ENCODE data around the gene NR1D2. TPM values are rescaled to one million over a fixed set of nuclear protein-coding genes. Genes with fewer than 3 reads are reported as not detected.

The NR1D2 gene
- total RNA-seq, 4 donors from 2014 or later: 28.2 to 48.7 (median 40.5) TPM

- TF ChIP-seq, protein P1, sequence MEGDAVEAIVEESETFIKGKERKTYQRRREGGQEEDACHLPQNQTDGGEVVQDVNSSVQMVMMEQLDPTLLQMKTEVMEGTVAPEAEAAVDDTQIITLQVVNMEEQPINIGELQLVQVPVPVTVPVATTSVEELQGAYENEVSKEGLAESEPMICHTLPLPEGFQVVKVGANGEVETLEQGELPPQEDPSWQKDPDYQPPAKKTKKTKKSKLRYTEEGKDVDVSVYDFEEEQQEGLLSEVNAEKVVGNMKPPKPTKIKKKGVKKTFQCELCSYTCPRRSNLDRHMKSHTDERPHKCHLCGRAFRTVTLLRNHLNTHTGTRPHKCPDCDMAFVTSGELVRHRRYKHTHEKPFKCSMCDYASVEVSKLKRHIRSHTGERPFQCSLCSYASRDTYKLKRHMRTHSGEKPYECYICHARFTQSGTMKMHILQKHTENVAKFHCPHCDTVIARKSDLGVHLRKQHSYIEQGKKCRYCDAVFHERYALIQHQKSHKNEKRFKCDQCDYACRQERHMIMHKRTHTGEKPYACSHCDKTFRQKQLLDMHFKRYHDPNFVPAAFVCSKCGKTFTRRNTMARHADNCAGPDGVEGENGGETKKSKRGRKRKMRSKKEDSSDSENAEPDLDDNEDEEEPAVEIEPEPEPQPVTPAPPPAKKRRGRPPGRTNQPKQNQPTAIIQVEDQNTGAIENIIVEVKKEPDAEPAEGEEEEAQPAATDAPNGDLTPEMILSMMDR (IDR thresholded peaks at IDR 0.05; ENCODE audit: low read depth): no peak
Measured at GRCh38 chr3:23956701-23957100, 11.6 kb downstream of the NR1D2 start.

- TF ChIP-seq, protein P1 (IDR thresholded peaks at IDR 0.05; ENCODE audit: low read depth): no peak
Measured at GRCh38 chr3:23959135-23959900, 14.2 kb downstream of the NR1D2 start.

DNA sequence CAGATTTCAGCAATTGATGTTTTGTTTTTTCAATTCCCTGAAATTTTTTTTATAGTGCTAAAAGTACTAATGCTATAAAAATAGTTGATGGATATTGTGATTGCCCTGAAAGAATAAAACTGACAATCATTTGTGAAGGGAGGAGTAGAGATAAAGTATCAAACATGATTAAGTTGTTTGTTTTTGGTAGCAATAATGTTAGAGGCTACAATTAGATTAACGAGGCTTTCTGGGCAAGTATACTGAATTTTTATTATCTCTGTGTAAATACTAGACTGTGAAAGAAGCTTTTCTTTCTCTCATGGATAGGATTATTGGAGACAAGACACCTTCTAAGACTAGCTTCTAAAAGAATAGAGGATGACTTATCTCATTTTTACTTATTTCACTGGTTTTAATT lies 15.6 kb downstream of the NR1D2 start:
- TF ChIP-seq, protein P1 (IDR thresholded peaks at IDR 0.05; ENCODE audit: low read depth): no peak

- TF ChIP-seq, protein P1 (IDR thresholded peaks at IDR 0.05; ENCODE audit: low read depth): no peak
Measured at GRCh38 chr3:23961066-23961465, 16.0 kb downstream of the NR1D2 start.

- TF ChIP-seq, protein P1 (IDR thresholded peaks at IDR 0.05; ENCODE audit: low read depth): no peak
Measured at GRCh38 chr3:23961913-23962312, 16.8 kb downstream of the NR1D2 start.

GRCh38 chr3:23964537-23965235 lies 19.6 kb downstream of the NR1D2 start:
- TF ChIP-seq, protein P1 (IDR thresholded peaks at IDR 0.05; ENCODE audit: low read depth): no peak

DNA sequence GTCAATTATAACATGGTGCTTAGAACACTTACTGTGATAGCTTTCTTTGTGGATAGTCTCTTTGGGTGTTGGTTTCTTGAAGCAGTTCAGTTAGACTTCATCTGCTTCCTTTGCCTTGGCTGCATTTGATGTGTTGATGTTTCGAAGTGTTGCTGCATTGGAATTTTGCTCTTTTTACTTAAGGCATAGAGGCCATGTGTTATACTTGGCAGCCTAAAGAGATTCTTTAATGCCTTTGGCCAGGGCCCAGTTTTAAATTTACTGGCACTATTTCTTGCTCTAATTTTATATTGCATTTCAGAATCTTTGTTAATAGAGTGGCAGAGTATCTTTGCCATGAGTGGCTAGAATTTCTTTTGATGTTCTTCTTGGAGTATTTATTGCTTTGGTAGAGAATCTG lies 21.2 kb downstream of the NR1D2 start:
- TF ChIP-seq, protein P1 (IDR thresholded peaks at IDR 0.05; ENCODE audit: low read depth): no peak

Measured in subcutaneous adipose tissue (tissue), 4 donors.